OCI-LY1 (cell line): ENCODE measurements around the gene SLC16A1.

ENCODE experiments used
- H2AFZ ChIP-seq: fragments of 200-600 bp; sonication (generic), shearing (Covaris generic); 2 replicates; pipeline ENCODE4 v1.6.0; 2014; ENCODE audit warnings: antibody characterized with exemption, mild to moderate bottlenecking, low read length
- H3F3A ChIP-seq: fragments of 200-600 bp; sonication (generic), shearing (Covaris generic); 2 replicates; pipeline ENCODE4 v1.6.0; 2014; ENCODE audit warnings: mild to moderate bottlenecking, antibody characterized with exemption, low read length, moderate library complexity; ENCODE audit not compliant: insufficient read depth
- H3K27ac ChIP-seq: fragments of 200-600 bp; sonication (generic); 2 replicates; pipeline ENCODE4 v1.5.1; 2014; ENCODE audit warnings: low read length, mixed run types, mild to moderate bottlenecking, low read depth; ENCODE audit not compliant: poor library complexity, severe bottlenecking
- H3K27me3 ChIP-seq: fragments of 200-600 bp; sonication (generic); 2 replicates; pipeline ENCODE4 v1.6.0; 2014; ENCODE audit warnings: antibody characterized with exemption, mild to moderate bottlenecking, low read length, moderate library complexity; ENCODE audit not compliant: insufficient read depth
- H3K36me3 ChIP-seq: fragments of 200-600 bp; sonication (generic); 2 replicates; pipeline ENCODE4 v1.6.1; 2014; ENCODE audit warnings: mild to moderate bottlenecking, antibody characterized with exemption, low read length, moderate library complexity, mixed read lengths; ENCODE audit not compliant: insufficient read depth
- H3K4me1 ChIP-seq: fragments of 200-600 bp; sonication (generic); 2 replicates; pipeline ENCODE4 v1.5.1; 2014; ENCODE audit warnings: mild to moderate bottlenecking, low read length, moderate library complexity; ENCODE audit not compliant: insufficient read depth, severe bottlenecking
- H3K4me2 ChIP-seq: fragments of 200-600 bp; sonication (generic), shearing (Covaris generic); 2 replicates; pipeline ENCODE4 v1.6.1; 2014; ENCODE audit warnings: low read length
- H3K4me3 ChIP-seq: fragments of 200-600 bp; sonication (generic); 2 replicates; pipeline ENCODE4 v1.5.1; 2014; ENCODE audit warnings: low read length, low read depth, mild to moderate bottlenecking, mixed read lengths; ENCODE audit not compliant: poor library complexity, severe bottlenecking
- H3K79me2 ChIP-seq: fragments of 200-600 bp; shearing (Covaris generic); 2 replicates; pipeline ENCODE4 v1.6.1; 2016; ENCODE audit warnings: mixed run types, low read length, mixed read lengths; ENCODE audit not compliant: insufficient read depth
- H3K9ac ChIP-seq: fragments of 200-600 bp; sonication (generic), shearing (Covaris generic); 2 replicates; pipeline ENCODE4 v1.6.1; 2014; ENCODE audit warnings: mild to moderate bottlenecking, low read length, mixed read lengths
- H3K9me2 ChIP-seq: fragments of 200-600 bp; sonication (generic), shearing (Covaris generic); 2 replicates; pipeline ENCODE4 v1.6.1; 2014; ENCODE audit warnings: low read depth, mild to moderate bottlenecking, low read length, mixed read lengths
- H3K9me3 ChIP-seq: fragments of 200-600 bp; shearing (Covaris generic); 2 replicates; pipeline ENCODE4 v1.6.1; 2014; ENCODE audit warnings: low read length, mixed read lengths
- H4K20me1 ChIP-seq: fragments of 200-600 bp; sonication (generic), shearing (Covaris generic); 2 replicates; pipeline ENCODE4 v1.6.0; 2016; ENCODE audit warnings: mild to moderate bottlenecking, low read length; ENCODE audit not compliant: insufficient read depth
- CTCF ChIP-seq: fragments of 200-600 bp; sonication (generic), shearing (Covaris generic); IDR thresholded peaks from 2 replicates; pipeline ENCODE4 v1.5.1; 2017; ENCODE audit warnings: mild to moderate bottlenecking, antibody characterized with exemption, low read length, moderate library complexity, mixed read lengths
- EZH2 ChIP-seq: fragments of 200-600 bp; sonication (generic), shearing (Covaris generic); IDR thresholded peaks from 2 replicates; pipeline ENCODE4 v1.8.0; 2017; ENCODE audit warnings: borderline replicate concordance, mixed run types, mild to moderate bottlenecking, antibody characterized with exemption, low read length, moderate library complexity, mixed read lengths

Gene SLC16A1

DNA sequence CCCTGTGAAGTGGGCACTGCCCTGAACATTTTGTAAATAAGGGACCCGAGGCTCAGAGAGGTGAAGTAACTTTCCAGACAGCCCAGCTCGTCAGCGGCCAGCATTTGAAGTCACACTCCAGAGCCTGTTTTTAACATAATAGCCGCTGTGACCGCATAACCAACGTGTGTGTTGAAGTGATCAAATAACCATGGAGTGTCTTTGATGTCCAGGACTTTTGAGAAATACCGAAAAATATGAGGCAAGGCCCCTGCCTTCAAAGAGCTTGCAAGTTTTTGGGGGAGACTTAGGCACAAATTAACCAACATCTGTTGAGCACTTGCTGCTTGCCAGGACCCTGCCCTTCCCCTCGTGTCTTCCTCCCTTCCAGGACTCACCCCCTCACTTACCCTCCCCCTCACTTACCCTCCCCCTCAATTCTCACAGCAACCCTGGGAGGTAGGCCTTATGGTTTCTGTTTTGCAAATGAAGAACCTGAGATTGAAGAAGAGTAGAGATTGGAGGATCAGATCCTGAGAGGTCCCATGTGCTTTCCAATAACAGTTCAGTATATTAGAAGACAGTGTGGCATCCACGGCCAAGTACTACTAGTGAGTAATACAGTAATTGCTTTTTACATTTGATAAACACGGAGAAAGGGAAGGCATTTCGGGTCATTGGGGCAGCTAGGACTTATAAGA lies 1.3 kb upstream of the SLC16A1 start:
- H2AFZ ChIP-seq: no peak overlapping the region

GRCh38 chr1:112956544-112957132 lies 642 bp upstream of the SLC16A1 start:
- peaks cover 60% of the 10 kb centered on the region for H3K4me1 ChIP-seq
- H4K20me1 ChIP-seq: no peaks in the 10 kb centered on the region
- H3F3A ChIP-seq: no peaks in the 10 kb centered on the region
- no peaks in the 10 kb centered on the region for H3K27me3 ChIP-seq
- H3K4me3 ChIP-seq: peak overlapping the region; percentile 95
- TF ChIP-seq EZH2 (no peak), CTCF (no peak)
- peak overlapping the region; percentile 98 for H3K9ac ChIP-seq
- H3K27ac ChIP-seq: peak overlapping the region; percentile 87
- peaks cover 54% of the 10 kb centered on the region for H3K79me2 ChIP-seq
- peak overlapping the region; percentile 92 for H3K4me2 ChIP-seq
- H3K36me3 ChIP-seq: peaks cover 19% of the 10 kb centered on the region
- no peak overlapping the region for H2AFZ ChIP-seq
- no peaks in the 10 kb centered on the region for H3K9me2 ChIP-seq
- H3K9me3 ChIP-seq: no peaks in the 10 kb centered on the region

More for the DNA sequence above, 1.3 kb upstream of the SLC16A1 start:
- H4K20me1 ChIP-seq: no peaks in the 10 kb centered on the region
- peaks cover 54% of the 10 kb centered on the region for H3K4me1 ChIP-seq
- H3K27ac ChIP-seq: peak overlapping the region; percentile 87
- peak overlapping the region; percentile 92 for H3K4me2 ChIP-seq
- no peaks in the 10 kb centered on the region for H3K9me2 ChIP-seq
- H3K36me3 ChIP-seq: peaks cover 25% of the 10 kb centered on the region
- no peaks in the 10 kb centered on the region for H3K9me3 ChIP-seq
- H3F3A ChIP-seq: no peaks in the 10 kb centered on the region
- H3K27me3 ChIP-seq: no peaks in the 10 kb centered on the region
- TF ChIP-seq EZH2 (no peak), CTCF (no peak)
- peak overlapping the region; percentile 95 for H3K4me3 ChIP-seq
- peak overlapping the region; percentile 98 for H3K9ac ChIP-seq
- peaks cover 48% of the 10 kb centered on the region for H3K79me2 ChIP-seq

DNA sequence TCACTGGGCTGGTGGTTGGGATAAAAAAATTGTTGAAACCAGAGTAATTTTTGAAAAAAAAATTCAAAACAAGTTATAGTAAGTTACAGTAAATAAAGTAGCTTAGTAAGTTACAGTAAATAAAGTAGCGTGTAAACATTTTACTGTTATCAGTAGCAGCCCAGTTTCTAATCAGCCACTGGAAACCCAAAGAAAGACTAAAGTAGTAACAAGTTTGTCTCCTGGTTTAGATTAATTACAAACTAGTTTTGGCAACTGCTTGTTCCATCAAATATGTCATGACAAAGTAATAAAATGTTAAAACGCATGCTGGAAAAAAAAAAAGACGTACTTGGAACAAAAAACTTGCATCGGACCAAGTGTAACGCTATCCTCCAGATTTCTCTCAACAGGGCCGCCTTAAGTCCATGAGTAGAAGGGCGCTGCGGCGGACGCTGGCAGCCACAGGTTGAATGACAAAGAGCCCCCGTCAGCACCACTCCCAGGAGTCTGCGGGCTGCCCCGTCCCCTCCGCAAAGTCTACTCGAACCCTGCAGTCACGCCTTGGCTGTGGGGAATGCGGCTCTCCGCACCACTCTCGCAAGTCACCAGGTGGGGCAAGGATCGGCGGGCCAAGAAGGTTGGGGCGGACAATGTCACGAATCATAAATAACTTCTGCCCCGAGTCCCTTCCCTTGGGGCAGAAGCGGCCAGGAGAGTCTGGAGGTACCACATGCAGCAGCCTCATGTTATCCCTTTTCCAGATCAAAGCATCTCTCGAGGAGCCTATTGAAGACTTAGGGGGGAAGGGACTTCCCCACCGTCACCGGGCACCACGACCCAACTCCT lies 837 bp downstream of the SLC16A1 start:
- H3K4me1 ChIP-seq: peaks cover 63% of the 10 kb centered on the region

More for the DNA sequence above, 837 bp downstream of the SLC16A1 start:
- no peak for TF ChIP-seq EZH2
- no peak for TF ChIP-seq CTCF
- no peak overlapping the region for H2AFZ ChIP-seq
- H3K27ac ChIP-seq: peak overlapping the region; percentile 68
- H3K79me2 ChIP-seq: peaks cover 69% of the 10 kb centered on the region
- peak overlapping the region; percentile 92 for H3K4me2 ChIP-seq
- H3K9me3 ChIP-seq: no peaks in the 10 kb centered on the region
- peak overlapping the region; percentile 95 for H3K9ac ChIP-seq
- H3K27me3 ChIP-seq: no peaks in the 10 kb centered on the region
- H3F3A ChIP-seq: no peaks in the 10 kb centered on the region
- H4K20me1 ChIP-seq: no peaks in the 10 kb centered on the region
- peak overlapping the region; percentile 95 for H3K4me3 ChIP-seq
- H3K9me2 ChIP-seq: no peaks in the 10 kb centered on the region
- peaks cover 5% of the 10 kb centered on the region for H3K36me3 ChIP-seq
